ENCODE results near the gene C1GALT1.

DNA sequence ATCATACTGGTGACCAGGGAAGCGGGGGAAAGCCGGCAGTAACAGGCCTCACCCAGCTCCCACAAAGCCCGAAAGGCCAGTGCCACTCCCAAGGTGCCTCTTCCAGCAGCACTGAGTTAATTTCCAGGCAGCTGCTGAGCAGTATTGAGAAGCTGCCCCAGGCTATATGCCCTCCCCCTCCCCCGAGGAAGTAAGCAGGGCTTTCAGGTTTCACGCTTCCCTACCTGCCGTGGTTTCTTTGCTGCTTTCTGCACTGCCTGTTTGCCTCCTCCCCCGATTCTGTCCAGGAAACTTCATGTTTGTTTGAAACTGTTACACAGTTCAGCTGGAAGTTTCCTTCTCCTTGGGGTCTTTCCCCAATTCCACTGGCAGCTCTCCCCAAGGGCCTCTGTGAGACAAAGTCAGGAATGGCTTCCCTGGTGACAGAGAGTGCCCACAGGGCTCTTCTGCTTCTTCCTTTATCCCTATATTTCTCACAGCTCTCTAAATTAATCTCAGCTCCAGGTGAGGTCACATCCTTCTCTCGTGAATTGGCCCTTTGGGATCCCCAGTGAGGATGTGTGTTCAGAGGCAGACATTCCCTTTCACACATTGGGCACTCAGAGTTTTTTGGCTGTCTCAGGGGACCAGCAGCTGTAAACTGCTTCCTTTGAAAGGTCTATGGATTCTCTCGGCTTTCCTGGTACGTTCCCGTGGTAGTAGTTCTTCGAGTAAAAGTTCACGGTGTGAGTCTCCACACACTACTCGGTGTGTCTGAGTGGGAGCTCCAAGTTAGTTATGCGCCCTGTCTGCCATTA, 19.4 kb downstream of the C1GALT1 start:
- TF ChIP-seq POLR2AphosphoS5 (IDR thresholded peaks at IDR 0.05; ENCODE audit: low read depth), result no peak
- TF ChIP-seq, protein P1, sequence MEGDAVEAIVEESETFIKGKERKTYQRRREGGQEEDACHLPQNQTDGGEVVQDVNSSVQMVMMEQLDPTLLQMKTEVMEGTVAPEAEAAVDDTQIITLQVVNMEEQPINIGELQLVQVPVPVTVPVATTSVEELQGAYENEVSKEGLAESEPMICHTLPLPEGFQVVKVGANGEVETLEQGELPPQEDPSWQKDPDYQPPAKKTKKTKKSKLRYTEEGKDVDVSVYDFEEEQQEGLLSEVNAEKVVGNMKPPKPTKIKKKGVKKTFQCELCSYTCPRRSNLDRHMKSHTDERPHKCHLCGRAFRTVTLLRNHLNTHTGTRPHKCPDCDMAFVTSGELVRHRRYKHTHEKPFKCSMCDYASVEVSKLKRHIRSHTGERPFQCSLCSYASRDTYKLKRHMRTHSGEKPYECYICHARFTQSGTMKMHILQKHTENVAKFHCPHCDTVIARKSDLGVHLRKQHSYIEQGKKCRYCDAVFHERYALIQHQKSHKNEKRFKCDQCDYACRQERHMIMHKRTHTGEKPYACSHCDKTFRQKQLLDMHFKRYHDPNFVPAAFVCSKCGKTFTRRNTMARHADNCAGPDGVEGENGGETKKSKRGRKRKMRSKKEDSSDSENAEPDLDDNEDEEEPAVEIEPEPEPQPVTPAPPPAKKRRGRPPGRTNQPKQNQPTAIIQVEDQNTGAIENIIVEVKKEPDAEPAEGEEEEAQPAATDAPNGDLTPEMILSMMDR (IDR thresholded peaks at IDR 0.05; ENCODE audit: insufficient read depth, low read length), result no peak
- TF ChIP-seq REST (IDR thresholded peaks at IDR 0.05; ENCODE audit: insufficient replicate concordance, low read depth), result no peak
- no peak for TF ChIP-seq GABPA (IDR thresholded peaks at IDR 0.05; ENCODE audit: low read depth)
- TF ChIP-seq SPI1 (IDR thresholded peaks at IDR 0.05; ENCODE audit: borderline replicate concordance, low read depth), result no peak
